Epithelial cell of proximal tubule (primary cell): ENCODE results near the gene CRTC3. TPM values are rescaled to one million over a fixed set of nuclear protein-coding genes. Genes with fewer than 3 reads are reported as not detected.
"Not testable (repeated sequence)": the region's sequence is repeated elsewhere in the genome, so short reads cannot be mapped to it uniquely, and the experiment has no call there.

ENCODE experiments used
- DNase-seq: peaks from one replicate; pipeline ENCODE4 v3.0.0-alpha.2; 2011; ENCODE audit warnings: low read depth
- H3K4me3 ChIP-seq: 2 replicates; pipeline ENCODE4 v1.5.1; 2011; ENCODE audit warnings: low read depth, mild to moderate bottlenecking, low read length
- total RNA-seq: library from RNA; depleted of rRNA; stranded (reverse); fragments of >200 nt; gene quantifications from 2 replicates; pipeline ENCODE4 v1.2.3, GENCODE V29; 2015
- TF ChIP-seq, protein P1 (sequence below): conservative IDR thresholded peaks from 2 replicates; pipeline ENCODE4 v1.5.1; 2012; ENCODE audit warnings: low read depth, mild to moderate bottlenecking, low read length

The CRTC3 gene
- total RNA-seq, 1 donor from 2014 or later, result 7.1 TPM

DNA sequence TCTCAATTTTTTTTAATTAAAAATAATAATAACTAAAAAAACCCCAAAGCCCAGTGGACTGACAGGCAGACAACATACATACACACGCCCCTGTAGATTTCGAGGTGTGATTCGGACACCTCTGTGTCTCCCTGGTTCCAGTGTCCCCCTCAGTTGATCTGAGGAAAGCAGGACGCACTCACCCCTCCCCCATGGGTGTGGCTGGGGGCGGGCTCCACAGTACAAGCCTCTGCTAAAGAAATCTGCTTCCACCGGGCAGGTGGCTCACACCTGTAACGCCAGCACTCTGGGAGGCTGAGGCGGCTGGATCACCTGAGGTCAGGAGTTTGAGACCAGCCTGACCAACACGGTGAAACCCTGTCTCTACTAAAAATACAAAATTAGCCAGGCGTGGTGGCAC is 153.6 kb downstream of the CRTC3 start:
- TF ChIP-seq, protein P1, sequence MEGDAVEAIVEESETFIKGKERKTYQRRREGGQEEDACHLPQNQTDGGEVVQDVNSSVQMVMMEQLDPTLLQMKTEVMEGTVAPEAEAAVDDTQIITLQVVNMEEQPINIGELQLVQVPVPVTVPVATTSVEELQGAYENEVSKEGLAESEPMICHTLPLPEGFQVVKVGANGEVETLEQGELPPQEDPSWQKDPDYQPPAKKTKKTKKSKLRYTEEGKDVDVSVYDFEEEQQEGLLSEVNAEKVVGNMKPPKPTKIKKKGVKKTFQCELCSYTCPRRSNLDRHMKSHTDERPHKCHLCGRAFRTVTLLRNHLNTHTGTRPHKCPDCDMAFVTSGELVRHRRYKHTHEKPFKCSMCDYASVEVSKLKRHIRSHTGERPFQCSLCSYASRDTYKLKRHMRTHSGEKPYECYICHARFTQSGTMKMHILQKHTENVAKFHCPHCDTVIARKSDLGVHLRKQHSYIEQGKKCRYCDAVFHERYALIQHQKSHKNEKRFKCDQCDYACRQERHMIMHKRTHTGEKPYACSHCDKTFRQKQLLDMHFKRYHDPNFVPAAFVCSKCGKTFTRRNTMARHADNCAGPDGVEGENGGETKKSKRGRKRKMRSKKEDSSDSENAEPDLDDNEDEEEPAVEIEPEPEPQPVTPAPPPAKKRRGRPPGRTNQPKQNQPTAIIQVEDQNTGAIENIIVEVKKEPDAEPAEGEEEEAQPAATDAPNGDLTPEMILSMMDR, result no peak
- no peak for DNase-seq
- no peak overlapping the region for H3K4me3 ChIP-seq

DNA sequence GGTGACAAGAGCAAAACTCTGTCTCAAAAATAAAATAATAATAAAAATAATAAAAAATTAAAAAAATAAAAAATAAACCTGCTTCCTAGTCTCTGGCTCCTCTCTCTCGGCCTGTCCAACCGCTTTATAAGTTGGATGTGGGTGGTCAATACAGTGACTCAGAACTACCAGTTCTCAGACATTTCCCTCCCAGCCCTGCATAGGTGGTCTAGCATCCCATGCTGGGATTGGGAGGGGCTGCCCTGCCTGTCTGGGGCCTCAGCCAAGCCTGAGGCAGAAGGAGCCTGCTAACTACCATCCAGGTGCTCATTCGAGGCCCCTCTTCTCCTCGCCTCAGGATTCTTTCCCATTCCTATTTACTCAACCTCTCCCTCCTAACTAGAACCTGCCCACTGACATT is 154.2 kb downstream of the CRTC3 start:
- DNase-seq, result no peak
- TF ChIP-seq, protein P1, result no peak
- no peak overlapping the region for H3K4me3 ChIP-seq

DNA sequence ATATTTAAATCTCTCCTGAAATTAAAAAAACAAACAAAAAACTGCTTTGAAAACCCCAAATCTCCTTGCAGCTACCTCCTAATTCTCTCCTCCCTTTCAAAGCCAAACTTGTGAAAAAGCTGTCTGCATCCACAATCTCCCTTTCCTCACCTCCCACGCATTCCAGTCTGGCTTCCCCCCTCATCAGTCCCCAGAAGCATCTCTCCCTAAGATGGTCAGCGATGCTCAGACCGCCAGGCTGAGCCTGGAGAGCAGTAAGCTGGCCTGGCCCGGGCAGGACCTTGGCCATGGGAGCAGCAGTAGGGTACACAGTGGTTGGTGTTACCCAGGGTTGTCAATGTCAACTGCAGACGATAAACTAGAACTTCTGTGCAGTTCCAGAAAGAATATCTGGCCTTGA is 154.6 kb downstream of the CRTC3 start:
- TF ChIP-seq, protein P1, result no peak
- no peak for DNase-seq
- no peak overlapping the region for H3K4me3 ChIP-seq

DNA sequence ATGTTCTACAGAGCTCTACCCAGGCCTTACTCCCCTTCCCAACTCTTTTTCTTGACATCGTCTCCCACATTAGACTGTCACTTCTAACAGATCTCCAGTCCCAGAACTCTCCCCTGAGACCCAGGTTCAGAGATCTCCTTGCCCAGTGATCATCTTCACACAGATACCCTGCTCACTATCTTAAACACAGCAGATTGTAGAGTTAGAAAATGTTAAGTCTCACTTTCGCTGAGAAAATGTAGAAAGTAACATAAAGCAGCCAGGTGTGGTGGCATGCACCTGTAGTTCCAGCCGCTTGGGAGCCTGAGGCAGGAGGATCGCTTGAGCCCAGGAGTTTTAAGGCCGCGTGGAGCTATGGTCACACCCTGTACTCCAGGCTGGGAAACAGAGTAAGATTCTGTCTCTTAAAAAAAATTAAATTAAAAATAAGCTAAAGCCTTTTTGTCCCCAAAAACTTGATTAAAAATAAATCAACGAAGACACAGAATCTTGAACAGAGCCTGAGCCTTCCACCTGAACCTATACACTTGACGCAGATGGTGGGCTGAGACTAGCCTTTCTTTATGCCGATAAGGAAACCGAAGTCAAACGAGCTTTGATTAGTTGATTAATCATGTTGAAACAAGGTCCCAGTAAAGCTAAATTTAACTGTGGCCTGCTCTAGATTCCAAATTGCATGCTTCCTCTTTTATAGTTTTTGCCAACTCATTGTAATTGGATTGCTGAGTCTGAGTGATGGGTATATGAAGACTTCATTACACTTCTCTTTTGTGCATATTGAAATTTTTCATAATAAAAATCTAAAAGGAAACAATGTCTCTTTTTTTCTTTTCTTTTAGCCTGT is 156.1 kb downstream of the CRTC3 start:
- no peak overlapping the region for H3K4me3 ChIP-seq
- TF ChIP-seq, protein P1, result no peak
- no peak for DNase-seq

DNA sequence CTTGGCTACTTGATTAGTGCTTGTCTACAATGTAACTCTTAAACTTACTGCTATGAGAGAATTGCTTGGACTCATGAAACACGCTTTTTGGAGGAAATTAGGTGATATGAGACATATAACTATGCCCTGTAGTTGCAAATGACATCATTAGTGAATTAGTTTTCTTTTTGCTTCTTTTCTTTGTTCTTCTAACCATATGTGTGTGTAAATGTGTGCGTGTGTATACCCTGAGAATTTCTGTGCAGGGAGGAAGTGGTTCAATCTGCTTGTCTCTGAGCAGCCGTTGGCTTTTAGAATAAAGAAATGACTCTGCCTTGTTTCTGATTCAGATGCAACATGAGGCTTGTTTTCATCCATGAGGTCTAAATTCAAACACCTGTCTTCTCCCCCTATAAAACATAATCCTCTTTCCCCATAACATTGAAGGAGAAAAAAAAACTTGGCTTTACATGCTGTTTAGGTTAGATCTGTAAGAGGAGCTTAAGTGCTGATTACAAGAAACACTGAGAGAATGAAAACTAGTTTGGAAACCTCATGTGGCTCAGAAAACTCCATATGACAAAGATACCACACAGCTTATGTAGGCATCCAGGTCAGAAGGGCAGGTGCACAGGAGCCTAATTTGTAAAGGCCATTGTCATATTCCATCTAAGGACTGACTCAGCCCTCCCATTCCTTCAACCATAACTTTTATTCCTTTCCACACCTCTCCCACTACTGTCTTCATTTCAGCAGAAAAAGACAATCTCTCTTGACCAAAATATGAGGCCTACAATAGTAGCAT is 156.9 kb downstream of the CRTC3 start:
- TF ChIP-seq, protein P1, result no peak
- no peak for DNase-seq
- no peak overlapping the region for H3K4me3 ChIP-seq

DNA sequence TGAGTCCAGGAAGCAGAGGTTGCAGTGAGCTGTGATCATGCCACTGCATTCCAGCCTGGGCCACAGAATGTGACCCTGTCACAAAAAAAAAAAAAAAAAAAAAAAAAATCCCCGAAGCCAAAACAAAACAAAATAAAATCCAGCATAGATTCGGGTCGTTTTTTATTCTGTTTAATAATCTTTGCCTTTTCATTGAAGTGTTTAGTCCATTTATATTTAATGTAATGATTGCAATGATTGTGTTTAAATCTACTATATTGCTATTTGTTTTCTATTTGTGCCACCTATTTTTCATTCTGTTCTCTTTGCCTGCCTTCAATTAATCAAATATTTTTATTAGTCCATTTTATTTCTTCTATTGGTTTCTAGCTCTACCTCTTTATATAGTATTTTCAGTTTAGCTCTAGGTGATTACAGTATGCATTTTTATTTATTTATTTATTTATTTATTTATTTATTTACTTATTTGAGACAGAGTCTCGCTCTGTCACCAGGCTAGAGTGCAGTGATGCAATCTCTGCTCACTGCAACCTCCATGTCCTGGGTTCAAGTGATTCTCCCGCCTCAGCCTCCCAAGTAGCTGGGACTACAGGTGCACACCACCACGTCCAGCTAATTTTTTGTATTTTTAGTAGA is 159.7 kb downstream of the CRTC3 start:
- not testable (repeated sequence) for DNase-seq, H3K4me3 ChIP-seq

DNA sequence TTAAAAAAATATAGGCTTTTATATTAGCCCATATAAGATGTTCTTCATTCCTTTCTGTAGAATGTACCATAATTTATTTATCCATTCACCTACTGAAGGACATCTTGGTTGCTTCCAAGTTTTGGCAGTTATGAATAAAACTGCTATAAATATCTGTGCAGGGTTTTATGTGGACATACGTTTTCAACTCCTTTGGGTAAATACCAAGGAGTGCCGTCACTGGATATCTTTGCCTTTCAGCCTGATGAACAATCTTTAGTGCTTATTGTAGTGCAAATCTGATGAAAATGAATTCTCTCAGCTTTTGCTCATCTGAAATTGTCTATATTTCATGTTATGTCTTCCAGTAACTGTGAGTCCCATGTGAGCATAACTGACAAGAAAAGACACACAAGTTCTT is 160.9 kb downstream of the CRTC3 start:
- H3K4me3 ChIP-seq, result no peak overlapping the region
- no peak for DNase-seq
- TF ChIP-seq, protein P1, result no peak
